Vein endothelial cell (primary cell): ENCODE results near the gene ASF1A. TPM values are rescaled to one million over a fixed set of nuclear protein-coding genes. Genes with fewer than 3 reads are reported as not detected.

Source experiments
- total RNA-seq: library from RNA; depleted of rRNA; stranded (reverse); fragments of >200 nt; gene quantifications from 2 replicates; pipeline ENCODE4 v1.2.3, GENCODE V29; 2012

Gene ASF1A
- total RNA-seq: 23.8 and 26.2 TPM in 2 replicates

GRCh38 chr6:118893807-118894424 is at the start of gene ASF1A:
Gene ASF1A (plus strand): TSS chr6:118894152. CDS start chr6:118894414, 262 bp downstream.

GRCh38 chr6:118934461-118935330 is 40.7 kb downstream of the ASF1A start, which contains the start of gene MCM9:
Gene MCM9 (minus strand): TSS chr6:118935159. CDS start chr6:118931723, 3,436 bp downstream.

Other genes with a start within 250 kb of the ASF1A start
- gene CEP85L, start 242.6 kb upstream of the ASF1A start, total RNA-seq: 10.5 and 14.3 TPM in 2 replicates
- 14.7 and 16.9 TPM in 2 replicates for gene MCM9, start 41.0 kb downstream of the ASF1A start, total RNA-seq
- gene FAM184A, start 184.5 kb downstream of the ASF1A start, total RNA-seq: 0.33 and 0.67 TPM in 2 replicates